HCT116 (cell line): ENCODE measurements around the gene C13orf46. TPM values are rescaled to one million over a fixed set of nuclear protein-coding genes. Genes with fewer than 3 reads are reported as not detected.

Source experiments
- ATAC-seq: fragments of 200-7000 bp; cut with Tn5 transposase; 2 replicates; pipeline ENCODE4 v1.9.1; 2020; ENCODE audit warnings: mild to moderate bottlenecking, moderate library complexity
- BruUV-seq: library from RNA; stranded (reverse); fragments of 400-500 nt; replicated peaks from 2 replicates; lab custom pipeline; 2021; lab: Mats Ljungman, UMichigan
- CTCF ChIA-PET: fragments of 300-600 bp; sonication (Branson Sonifier 250); formaldehyde crosslinking; loops from one replicate; lab custom pipeline; 2021; ENCODE audit warnings: antibody characterized with exemption; lab: Charles Lee
- POLR2A ChIA-PET: fragments of 300-600, 350-600 bp; sonication (Branson Sonifier 250); formaldehyde crosslinking; loops from one replicate; lab custom pipeline; 2021; ENCODE audit warnings: antibody characterized with exemption; lab: Charles Lee
- RAD21 ChIA-PET, 2 experiments: fragments of 300-600 bp; sonication (Branson Sonifier 250); formaldehyde crosslinking; loops; one replicate each; lab custom pipeline; 2023; ENCODE audit warnings: low total read pairs in 2 of 2; ENCODE audit not compliant: uncharacterized antibody in 2 of 2, unreplicated experiment in 2 of 2, low non-redundant PET in 1 of 2; lab: Charles Lee
- DNase-seq: peaks from one replicate; pipeline ENCODE4 v3.0.0-alpha.2; 2010; ENCODE audit warnings: low read depth, low spot score
- H2AFZ ChIP-seq: fragments of 200-600 bp; shearing (Covaris generic), sonication (generic); 2 replicates; pipeline ENCODE4 v1.6.1; 2017; ENCODE audit warnings: low read depth, mixed run types, mixed read lengths, antibody characterized with exemption, low read length; ENCODE audit not compliant: poor library complexity, severe bottlenecking
- H3K27ac ChIP-seq: 2 replicates; pipeline ENCODE4 v1.5.1; 2012; ENCODE audit warnings: low read depth, low read length
- H3K27me3 ChIP-seq: fragments of 200-600 bp; sonication (generic); 2 replicates; pipeline ENCODE4 v1.6.1; 2016; ENCODE audit warnings: mixed run types, low read length, mixed read lengths; ENCODE audit not compliant: insufficient read depth
- H3K36me3 ChIP-seq, 2 experiments: fragments of 200-500 bp in 1 of 2; fragments of 200-600 bp in 1 of 2; sonication (Bioruptor generic) in 1 of 2; sonication (generic) in 1 of 2; 2 replicates each; pipeline versions ENCODE4 v1.5.1 to v1.6.1; 2014 to 2016; ENCODE audit warnings: low read length in 2 of 2, inconsistent platforms in 1 of 2, mixed read lengths in 1 of 2, mixed run types in 1 of 2; ENCODE audit not compliant: insufficient read depth in 2 of 2, control insufficient read depth in 1 of 2
- H3K4me1 ChIP-seq, 2 experiments: fragments of 200-600 bp in 1 of 2; sonication (generic) in 1 of 2; 2 replicates each; pipeline versions ENCODE4 v1.5.1 to v1.6.1; 2012 to 2017; ENCODE audit warnings: low read length in 2 of 2, inconsistent platforms in 1 of 2, mild to moderate bottlenecking in 1 of 2, mixed read lengths in 1 of 2, mixed run types in 1 of 2, moderate library complexity in 1 of 2; ENCODE audit not compliant: insufficient read depth in 2 of 2, control insufficient read depth in 1 of 2
- H3K4me2 ChIP-seq: fragments of 200-600 bp; sonication (generic); 2 replicates; pipeline ENCODE4 v1.6.1; 2017; ENCODE audit warnings: mixed run types, low read length, mixed read lengths
- H3K4me3 ChIP-seq, 2 experiments: fragments of 200-600 bp in 1 of 2; sonication (generic) in 1 of 2; replicated peaks in 1 of 2; 2 replicates each; pipeline ENCODE4 v1.5.1; 2011 to 2016; ENCODE audit warnings: low read length in 2 of 2, control low read depth in 1 of 2, low read depth in 1 of 2, mild to moderate bottlenecking in 1 of 2, mixed read lengths in 1 of 2, mixed run types in 1 of 2
- H3K79me2 ChIP-seq: fragments of 200-600 bp; sonication (generic); 2 replicates; pipeline ENCODE4 v1.6.1; 2017; ENCODE audit warnings: mild to moderate bottlenecking, mixed run types, low read length, moderate library complexity, mixed read lengths; ENCODE audit not compliant: insufficient read depth
- H3K9ac ChIP-seq: fragments of 200-600 bp; sonication (generic); 2 replicates; pipeline ENCODE4 v1.6.1; 2016; ENCODE audit warnings: low read length, mixed read lengths
- H3K9me2 ChIP-seq: fragments of 200-600 bp; sonication (generic), shearing (Covaris generic); 2 replicates; pipeline ENCODE4 v1.6.1; 2017; ENCODE audit warnings: mixed run types, mild to moderate bottlenecking, moderate library complexity; ENCODE audit not compliant: insufficient read depth
- H3K9me3 ChIP-seq, 2 experiments: fragments of 200-500 bp in 1 of 2; fragments of 200-600 bp in 1 of 2; sonication (Bioruptor generic) in 1 of 2; sonication (generic) in 1 of 2; 2 replicates each; pipeline ENCODE4 v1.6.1; 2014 to 2017; ENCODE audit warnings: low read length in 2 of 2, mixed read lengths in 2 of 2, inconsistent platforms in 1 of 2, low read depth in 1 of 2, mild to moderate bottlenecking in 1 of 2, mixed run types in 1 of 2, moderate library complexity in 1 of 2; ENCODE audit not compliant: control insufficient read depth in 1 of 2, insufficient read depth in 1 of 2
- H4K20me1 ChIP-seq: fragments of 200-600 bp; sonication (generic), shearing (Covaris generic); 2 replicates; pipeline ENCODE4 v1.6.1; 2017; ENCODE audit warnings: mixed run types, mild to moderate bottlenecking, moderate library complexity; ENCODE audit not compliant: insufficient read depth
- FOSL1 ChIP-seq: IDR thresholded peaks from 2 replicates; pipeline ENCODE4 v1.6.1; 2012; ENCODE audit warnings: low read depth
- RAD21 ChIP-seq: IDR thresholded peaks from 2 replicates; pipeline ENCODE4 v1.6.1; 2012; ENCODE audit warnings: low read depth, mild to moderate bottlenecking
- SP1 ChIP-seq: IDR thresholded peaks from 2 replicates; pipeline ENCODE4 v1.6.1; 2012; ENCODE audit warnings: low read depth
- TCF7L2 ChIP-seq: IDR thresholded peaks from 2 replicates; pipeline ENCODE4 v1.7.0; 2011; ENCODE audit warnings: borderline replicate concordance, inconsistent platforms; ENCODE audit not compliant: insufficient read depth, insufficient read length; ENCODE audit errors: extremely low read depth
- intact Hi-C: fragments of 100-400 bp; cut with micrococcal nuclease; formaldehyde crosslinking; loops from 2 replicates; pipeline ENCODE4 v1.10.0; 2022
- total RNA-seq: library from RNA; stranded (reverse); gene quantifications from one replicate; pipeline ENCODE4 v1.2.1, GENCODE V29; 2021; ENCODE audit not compliant: unreplicated experiment

The C13orf46 gene
- total RNA-seq, 1 experiment from 2014 or later = 0.93 TPM

DNA sequence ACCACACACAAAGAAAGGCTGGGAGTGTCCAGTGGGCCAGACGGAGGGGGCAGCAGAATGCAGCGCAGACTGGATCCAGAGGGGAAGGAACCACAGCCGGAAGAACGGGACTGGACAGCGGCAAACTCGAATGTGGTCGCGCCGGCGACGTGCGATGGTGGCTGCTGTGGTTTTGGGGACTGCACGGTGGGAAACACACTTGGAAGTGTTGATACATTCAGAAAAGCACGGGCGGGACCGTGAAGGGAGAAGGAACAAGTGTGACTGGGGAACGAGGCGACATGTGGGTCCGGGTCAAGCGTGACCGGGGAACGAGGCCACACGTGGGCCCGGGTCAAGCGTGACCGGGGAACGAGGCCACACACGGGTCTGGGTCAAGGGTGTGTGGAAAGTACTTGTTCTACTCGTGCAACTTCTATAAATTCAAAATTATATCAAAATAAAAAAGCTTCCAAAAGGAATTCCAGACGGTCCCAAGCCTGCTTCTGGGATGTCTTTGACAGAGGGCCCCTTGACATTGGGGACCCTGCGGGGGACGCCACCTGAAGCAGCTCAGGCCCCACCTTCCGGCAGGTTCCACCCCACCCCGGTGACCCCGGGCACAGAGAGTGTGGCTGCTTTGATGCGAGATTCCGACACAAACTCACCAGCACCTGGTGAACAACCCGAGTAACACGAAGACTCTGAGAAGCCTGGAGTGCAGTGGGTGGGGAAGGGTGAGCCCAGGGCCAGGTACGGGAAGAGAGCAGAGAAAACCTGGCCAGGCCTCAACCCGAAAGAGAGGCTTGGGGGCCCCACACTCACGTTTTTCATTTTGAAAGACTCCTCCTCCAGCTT lies 25.1 kb upstream of the C13orf46 start:
- ChIA-PET CTCF (no interaction called here), RAD21 (no interaction called here)
- no TSS peak for BruUV-seq
- no peak overlapping the region for H3K4me2 ChIP-seq
- no peaks in the 10 kb centered on the region for H3K9me2 ChIP-seq
- H3K4me1 ChIP-seq = no peaks in the 10 kb centered on the region
- no peaks in the 10 kb centered on the region for H3K36me3 ChIP-seq
- H3K4me3 ChIP-seq = no peak overlapping the region
- no peaks in the 10 kb centered on the region for H3K79me2 ChIP-seq
- H2AFZ ChIP-seq = no peak overlapping the region
- H3K9me3 ChIP-seq = no peaks in the 10 kb centered on the region
- no peak overlapping the region for H3K9ac ChIP-seq
- H4K20me1 ChIP-seq = no peaks in the 10 kb centered on the region
- intact Hi-C loops = no loop called here
- TF ChIP-seq RAD21 (no peak), SP1 (no peak)
- TF ChIP-seq, all 23 proteins: peak for 0
- POLR2A ChIA-PET = no interaction called here
- DNase-seq (no peak), ATAC-seq (no peak)
- H3K27ac ChIP-seq = no peak overlapping the region
- H3K27me3 ChIP-seq = no peaks in the 10 kb centered on the region

DNA sequence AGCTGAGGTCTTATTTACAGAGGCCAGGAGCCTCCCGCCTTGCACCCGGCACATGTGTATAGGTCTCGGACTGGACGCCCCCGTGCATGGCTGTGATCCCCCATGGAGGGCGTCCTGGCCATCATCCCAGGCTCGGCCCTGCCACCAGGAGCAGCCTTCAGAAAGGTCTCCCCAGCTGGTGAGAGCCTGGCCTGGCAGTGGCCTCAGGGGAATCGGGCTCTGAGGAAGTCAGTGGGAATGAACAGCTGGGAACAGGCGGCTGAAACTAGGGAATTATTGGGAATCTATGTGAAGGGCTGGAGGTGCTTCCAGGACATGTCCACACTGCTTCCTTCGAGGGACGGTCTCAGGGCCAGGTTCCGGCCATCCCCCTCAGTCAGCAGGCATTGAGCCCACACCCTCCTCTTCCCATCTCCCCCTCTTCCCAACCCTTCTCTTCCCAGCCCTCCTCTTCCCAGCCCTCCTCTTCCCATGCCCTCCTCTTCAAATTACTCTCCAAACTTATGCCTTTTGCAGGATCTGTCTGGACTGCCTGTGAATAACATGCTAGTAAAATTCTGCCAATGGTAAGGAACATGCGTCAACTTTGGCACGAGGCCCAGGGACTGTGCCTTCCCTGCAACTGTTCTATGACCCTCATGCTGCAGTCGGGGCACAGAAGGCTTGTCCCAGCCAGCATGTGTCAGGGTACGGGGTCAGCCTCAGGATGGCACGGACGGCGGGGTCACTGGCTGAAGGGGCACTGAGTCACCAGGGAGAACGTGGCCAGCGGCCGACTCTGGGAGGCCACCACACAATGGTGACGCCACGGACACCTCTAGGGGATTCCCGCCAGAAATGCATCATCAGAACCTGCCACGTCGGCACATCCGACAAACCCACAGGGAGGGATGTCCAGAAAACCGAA lies 24.2 kb upstream of the C13orf46 start:
- ATAC-seq = no peak
- Histone ChIP-seq H3K9ac (no peak overlapping the region), H3K27ac (no peak overlapping the region), H2AFZ (no peak overlapping the region), H3K27me3 (no peaks in the 10 kb centered on the region), H3K79me2 (no peaks in the 10 kb centered on the region), H4K20me1 (no peaks in the 10 kb centered on the region), H3K4me3 (no peak overlapping the region), H3K36me3 (no peaks in the 10 kb centered on the region), H3K4me2 (no peak overlapping the region), H3K9me2 (no peaks in the 10 kb centered on the region), H3K4me1 (no peaks in the 10 kb centered on the region), H3K9me3 (no peaks in the 10 kb centered on the region)
- TF ChIP-seq FOSL1 = no peak
- TF ChIP-seq TCF7L2 = no peak
- BruUV-seq = no TSS peak
- CTCF ChIA-PET = no interaction called here
- POLR2A ChIA-PET = no interaction called here
- RAD21 ChIA-PET = no interaction called here
- intact Hi-C loops = no loop called here
- DNase-seq = no peak
